Neural progenitor cell (in vitro differentiated cells): ENCODE data around the gene STRADA. TPM values are rescaled to one million over a fixed set of nuclear protein-coding genes. Genes with fewer than 3 reads are reported as not detected.

ENCODE experiments used
- DNase-seq: peaks from one replicate; pipeline ENCODE4 v3.0.0-alpha.2; 2016; ENCODE audit warnings: low spot score
- H2AFZ ChIP-seq: fragments of 200-600 bp; sonication (generic); replicated peaks from 2 replicates; pipeline ENCODE4 v1.6.1; 2016; ENCODE audit warnings: antibody characterized with exemption
- H3F3A ChIP-seq: fragments of 200-600 bp; sonication (generic); 2 replicates; pipeline ENCODE4 v1.6.1; 2016; ENCODE audit warnings: antibody characterized with exemption, low read depth
- H3K27ac ChIP-seq: fragments of 200-600 bp; sonication (generic); 2 replicates; pipeline ENCODE4 v1.5.1; 2016; ENCODE audit warnings: mild to moderate bottlenecking
- H3K27me3 ChIP-seq: fragments of 200-600 bp; sonication (generic); 2 replicates; pipeline ENCODE4 v1.6.1; 2016; ENCODE audit warnings: mild to moderate bottlenecking, moderate library complexity
- H3K36me3 ChIP-seq: fragments of 200-600 bp; sonication (generic); 2 replicates; pipeline ENCODE4 v1.5.1; 2016
- H3K4me1 ChIP-seq: fragments of 200-600 bp; sonication (generic); 2 replicates; pipeline ENCODE4 v1.6.1; 2016; ENCODE audit warnings: mixed run types
- H3K4me2 ChIP-seq: fragments of 200-600 bp; sonication (generic); 2 replicates; pipeline ENCODE4 v1.6.1; 2016
- H3K4me3 ChIP-seq: fragments of 200-600 bp; sonication (generic); 2 replicates; pipeline ENCODE4 v1.5.1; 2016
- H3K79me2 ChIP-seq: fragments of 200-600 bp; sonication (generic); 2 replicates; pipeline ENCODE4 v1.6.1; 2016; ENCODE audit warnings: low read depth
- H3K9ac ChIP-seq: fragments of 200-600 bp; sonication (generic); 2 replicates; pipeline ENCODE4 v1.6.1; 2016
- H3K9me3 ChIP-seq: fragments of 200-600 bp; sonication (generic); 2 replicates; pipeline ENCODE4 v1.5.1; 2016; ENCODE audit warnings: low read depth
- H4K20me1 ChIP-seq: fragments of 200-600 bp; sonication (generic); 2 replicates; pipeline ENCODE4 v1.6.1; 2016; ENCODE audit warnings: low read depth
- H3K27ac Mint-ChIP-seq: 3 replicates; pipeline ENCODE4 v1.8.0; 2021; ENCODE audit warnings: mixed read lengths
- H3K27me3 Mint-ChIP-seq: 2 replicates; pipeline ENCODE4 v1.8.0; 2022; ENCODE audit warnings: low read depth, mild to moderate bottlenecking, inconsistent platforms, moderate library complexity, mixed read lengths; ENCODE audit not compliant: insufficient read depth
- H3K36me3 Mint-ChIP-seq: 3 replicates; pipeline ENCODE4 v1.8.0; 2021; ENCODE audit warnings: mixed read lengths
- H3K4me1 Mint-ChIP-seq: 3 replicates; pipeline ENCODE4 v1.8.0; 2021; ENCODE audit warnings: mixed read lengths
- H3K4me3 Mint-ChIP-seq: 3 replicates; pipeline ENCODE4 v1.8.0; 2021; ENCODE audit warnings: mild to moderate bottlenecking, moderate library complexity, mixed read lengths
- H3K9me3 Mint-ChIP-seq: 3 replicates; pipeline ENCODE4 v1.8.0; 2020; ENCODE audit warnings: mixed read lengths
- EZH2 ChIP-seq: fragments of 200-600 bp; sonication (generic); IDR thresholded peaks from 2 replicates; pipeline ENCODE4 v1.6.1; 2017; ENCODE audit warnings: antibody characterized with exemption, mild to moderate bottlenecking, moderate library complexity
- EZH2phosphoT487 ChIP-seq: fragments of 200-600 bp; sonication (generic); IDR thresholded peaks from 2 replicates; pipeline ENCODE4 v1.6.1; 2017; ENCODE audit warnings: antibody characterized with exemption
- total RNA-seq: library from RNA; depleted of rRNA; stranded (reverse); fragments of >200 nt; gene quantifications from 2 replicates; pipeline ENCODE4 v1.2.3, GENCODE V29; 2015; ENCODE audit warnings: low replicate concordance
- TF ChIP-seq, protein P1 (sequence below): fragments of 200-600 bp; sonication (generic); IDR thresholded peaks from 2 replicates; pipeline ENCODE4 v1.5.1; 2017; ENCODE audit warnings: antibody characterized with exemption, mild to moderate bottlenecking

STRADA gene
- total RNA-seq, 1 donor from 2014 or later: 69.6 TPM

GRCh38 chr17:63714550-63715277 lies 26.9 kb downstream of the STRADA start:
- peaks cover 14% of the 10 kb centered on the region for H3K36me3 Mint-ChIP-seq
- no peak overlapping the region for H3K9ac ChIP-seq
- H3K9me3 Mint-ChIP-seq: no peaks in the 10 kb centered on the region
- no peak overlapping the region for H3K27ac Mint-ChIP-seq
- no peak for DNase-seq
- H3K4me3 Mint-ChIP-seq: no peak overlapping the region
- H3K4me3 ChIP-seq: no peak overlapping the region
- H3K79me2 ChIP-seq: no peaks in the 10 kb centered on the region
- H3K4me1 ChIP-seq: no peaks in the 10 kb centered on the region
- no peaks in the 10 kb centered on the region for H3K27me3 Mint-ChIP-seq
- no peak overlapping the region for H2AFZ ChIP-seq
- H4K20me1 ChIP-seq: no peaks in the 10 kb centered on the region
- H3K27ac ChIP-seq: no peak overlapping the region
- H3K9me3 ChIP-seq: no peaks in the 10 kb centered on the region
- no peaks in the 10 kb centered on the region for H3K4me1 Mint-ChIP-seq
- no peaks in the 10 kb centered on the region for H3K36me3 ChIP-seq
- H3K4me2 ChIP-seq: no peak overlapping the region
- H3K27me3 ChIP-seq: no peaks in the 10 kb centered on the region
- H3F3A ChIP-seq: no peaks in the 10 kb centered on the region
- TF ChIP-seq EZH2phosphoT487: no peak
- TF ChIP-seq EZH2: no peak
- TF ChIP-seq, protein P1, sequence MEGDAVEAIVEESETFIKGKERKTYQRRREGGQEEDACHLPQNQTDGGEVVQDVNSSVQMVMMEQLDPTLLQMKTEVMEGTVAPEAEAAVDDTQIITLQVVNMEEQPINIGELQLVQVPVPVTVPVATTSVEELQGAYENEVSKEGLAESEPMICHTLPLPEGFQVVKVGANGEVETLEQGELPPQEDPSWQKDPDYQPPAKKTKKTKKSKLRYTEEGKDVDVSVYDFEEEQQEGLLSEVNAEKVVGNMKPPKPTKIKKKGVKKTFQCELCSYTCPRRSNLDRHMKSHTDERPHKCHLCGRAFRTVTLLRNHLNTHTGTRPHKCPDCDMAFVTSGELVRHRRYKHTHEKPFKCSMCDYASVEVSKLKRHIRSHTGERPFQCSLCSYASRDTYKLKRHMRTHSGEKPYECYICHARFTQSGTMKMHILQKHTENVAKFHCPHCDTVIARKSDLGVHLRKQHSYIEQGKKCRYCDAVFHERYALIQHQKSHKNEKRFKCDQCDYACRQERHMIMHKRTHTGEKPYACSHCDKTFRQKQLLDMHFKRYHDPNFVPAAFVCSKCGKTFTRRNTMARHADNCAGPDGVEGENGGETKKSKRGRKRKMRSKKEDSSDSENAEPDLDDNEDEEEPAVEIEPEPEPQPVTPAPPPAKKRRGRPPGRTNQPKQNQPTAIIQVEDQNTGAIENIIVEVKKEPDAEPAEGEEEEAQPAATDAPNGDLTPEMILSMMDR: no peak

GRCh38 chr17:63709110-63709509 lies 32.5 kb downstream of the STRADA start:
- Histone ChIP-seq H3F3A (peaks cover 7% of the 10 kb centered on the region), H3K9me3 (no peaks in the 10 kb centered on the region), H3K9ac (no peak overlapping the region), H2AFZ (no peak overlapping the region), H3K4me2 (no peak overlapping the region), H3K27ac (no peak overlapping the region), H3K36me3 (no peaks in the 10 kb centered on the region), H3K4me3 (no peak overlapping the region), H3K27me3 (no peaks in the 10 kb centered on the region), H4K20me1 (peaks cover 8% of the 10 kb centered on the region), H3K79me2 (no peaks in the 10 kb centered on the region), H3K4me1 (no peaks in the 10 kb centered on the region)
- DNase-seq: no peak
- no peaks in the 10 kb centered on the region for H3K9me3 Mint-ChIP-seq
- no peaks in the 10 kb centered on the region for H3K27me3 Mint-ChIP-seq
- no peak overlapping the region for H3K27ac Mint-ChIP-seq
- no peak overlapping the region for H3K4me3 Mint-ChIP-seq
- TF ChIP-seq, protein P1: no peak
- TF ChIP-seq EZH2phosphoT487: no peak
- TF ChIP-seq EZH2: no peak
- peaks cover 3% of the 10 kb centered on the region for H3K4me1 Mint-ChIP-seq
- peaks cover 14% of the 10 kb centered on the region for H3K36me3 Mint-ChIP-seq

DNA sequence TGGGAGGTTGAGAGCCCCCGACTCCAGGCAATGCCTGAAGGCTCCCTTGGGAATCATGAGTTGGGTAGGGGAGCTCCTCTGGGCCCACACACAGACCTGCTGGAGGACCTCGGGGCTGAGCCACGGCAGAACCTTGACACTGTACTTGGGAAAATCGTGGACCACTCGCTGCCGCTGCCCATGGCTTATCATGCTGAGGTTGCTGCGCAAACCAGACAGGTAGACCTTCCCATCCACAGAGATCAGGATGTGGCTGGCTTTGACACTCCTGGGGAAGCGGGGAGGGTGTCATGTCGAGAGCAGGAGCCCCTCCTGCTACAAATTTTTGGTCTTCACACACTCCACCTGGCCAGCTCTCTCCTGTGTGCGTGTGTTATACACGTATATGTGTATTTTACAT lies 34.4 kb downstream of the STRADA start:
- H3K36me3 ChIP-seq: no peaks in the 10 kb centered on the region
- no peak for DNase-seq
- Mint-ChIP-seq H3K9me3 (no peaks in the 10 kb centered on the region), H3K36me3 (peaks cover 26% of the 10 kb centered on the region), H3K4me1 (peaks cover 10% of the 10 kb centered on the region), H3K4me3 (no peak overlapping the region), H3K27ac (no peak overlapping the region), H3K27me3 (no peaks in the 10 kb centered on the region)
- H4K20me1 ChIP-seq: peaks cover 25% of the 10 kb centered on the region
- no peak overlapping the region for H3K4me2 ChIP-seq
- H3K27me3 ChIP-seq: no peaks in the 10 kb centered on the region
- H3K79me2 ChIP-seq: no peaks in the 10 kb centered on the region
- H2AFZ ChIP-seq: no peak overlapping the region
- no peak for TF ChIP-seq EZH2
- no peak overlapping the region for H3K4me3 ChIP-seq
- H3F3A ChIP-seq: peaks cover 7% of the 10 kb centered on the region
- no peaks in the 10 kb centered on the region for H3K4me1 ChIP-seq
- H3K27ac ChIP-seq: no peak overlapping the region
- H3K9ac ChIP-seq: no peak overlapping the region
- H3K9me3 ChIP-seq: no peaks in the 10 kb centered on the region

DNA sequence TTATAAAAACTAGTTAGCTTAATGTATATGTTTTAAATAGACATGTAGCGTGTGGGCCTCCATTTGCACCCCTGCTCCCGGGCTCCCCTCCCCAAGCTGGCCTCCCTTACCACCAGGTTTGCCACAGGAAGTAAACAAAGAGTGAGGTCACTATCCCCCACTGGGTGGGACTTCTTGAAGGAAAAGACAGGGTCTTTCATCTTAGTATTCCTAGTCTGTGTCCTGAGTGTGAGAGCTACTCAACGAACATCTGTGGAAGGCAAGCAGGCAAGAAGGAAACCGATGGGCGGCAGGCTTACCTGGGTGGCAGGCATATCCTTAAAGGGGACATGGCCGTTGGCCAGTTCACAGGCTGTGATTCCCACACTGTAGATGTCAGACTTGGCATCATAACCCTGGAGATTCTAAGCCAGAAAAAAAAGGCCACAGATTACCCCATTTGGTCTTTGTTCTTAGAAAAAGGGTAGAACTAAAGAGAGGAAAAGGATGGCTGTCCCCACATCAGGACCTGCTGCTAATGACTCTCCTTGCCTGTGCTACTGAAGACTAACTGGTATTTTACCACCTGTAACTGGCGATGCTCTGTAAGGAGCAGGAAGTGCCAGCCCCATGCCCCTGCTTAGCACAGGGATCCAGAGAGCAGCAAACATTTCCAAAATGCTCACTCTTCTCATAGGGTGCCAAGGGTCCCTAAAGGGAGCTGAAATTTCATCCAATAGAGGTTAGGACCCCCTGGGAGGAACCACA lies 35.1 kb downstream of the STRADA start:
- no peak overlapping the region for H3K27ac ChIP-seq
- TF ChIP-seq, protein P1: no peak
- TF ChIP-seq EZH2phosphoT487 (no peak), EZH2 (no peak)

More for the DNA sequence above, 35.1 kb downstream of the STRADA start:
- Histone ChIP-seq H4K20me1 (peaks cover 25% of the 10 kb centered on the region), H3K9me3 (no peaks in the 10 kb centered on the region), H3K27me3 (peaks cover 2% of the 10 kb centered on the region), H3F3A (peaks cover 10% of the 10 kb centered on the region), H3K4me1 (no peaks in the 10 kb centered on the region), H3K4me2 (no peak overlapping the region), H3K4me3 (no peak overlapping the region), H3K9ac (no peak overlapping the region), H3K79me2 (no peaks in the 10 kb centered on the region), H2AFZ (no peak overlapping the region), H3K36me3 (no peaks in the 10 kb centered on the region)
- Mint-ChIP-seq H3K27ac (no peak overlapping the region), H3K4me1 (peaks cover 12% of the 10 kb centered on the region), H3K36me3 (peaks cover 20% of the 10 kb centered on the region), H3K4me3 (no peak overlapping the region), H3K9me3 (no peaks in the 10 kb centered on the region), H3K27me3 (peaks cover 3% of the 10 kb centered on the region)
- no peak for DNase-seq
